HG03457 (cell line): ENCODE results near the gene CDKN2B.
A peak's percentile ranks its signal among the peaks of the same experiment; 100 is the strongest.

Experiments used
- ATAC-seq: cut with Tn5 transposase; IDR thresholded peaks from one replicate; pipeline ENCODE4 v1.9.1; 2021; ENCODE audit warnings: moderate number of reproducible peaks; ENCODE audit not compliant: unreplicated experiment

The CDKN2B gene

GRCh38 chr9:21995006-21995665 lies 14.0 kb downstream of the CDKN2B start:
- peak; percentile 80 for ATAC-seq

- peak; percentile 36 for ATAC-seq
These were observed 14.5 kb downstream of the CDKN2B start, which contains the start of gene CDKN2B-AS1 for GRCh38 chr9:21994556-21995005. Gene CDKN2B-AS1, plus strand, starts transcription at chr9:21994791.

- peak; percentile 34 for ATAC-seq
These were observed 15.1 kb downstream of the CDKN2B start, which contains the start of gene CDKN2A for GRCh38 chr9:21993893-21994555. Gene CDKN2A, minus strand, starts transcription at chr9:21994392.

GRCh38 chr9:21993007-21993406 lies 16.1 kb downstream of the CDKN2B start:
- ATAC-seq, result no peak

- no peak for ATAC-seq
These were observed 17.8 kb downstream of the CDKN2B start for GRCh38 chr9:21991072-21991959.

GRCh38 chr9:21989440-21990189 lies 19.5 kb downstream of the CDKN2B start:
- ATAC-seq, result no peak

GRCh38 chr9:21988056-21988990 lies 20.8 kb downstream of the CDKN2B start:
- ATAC-seq, result no peak

- peak; percentile 67 for ATAC-seq
These were observed 23.0 kb downstream of the CDKN2B start for GRCh38 chr9:21985964-21986667.

- ATAC-seq, result no peak
These were observed 25.0 kb downstream of the CDKN2B start for GRCh38 chr9:21984101-21984500.

GRCh38 chr9:21983561-21983935 lies 25.6 kb downstream of the CDKN2B start:
- no peak for ATAC-seq

- ATAC-seq, result no peak
These were observed 26.1 kb downstream of the CDKN2B start for GRCh38 chr9:21982861-21983560.

- ATAC-seq, result no peak
These were observed 26.7 kb downstream of the CDKN2B start for GRCh38 chr9:21982391-21982790.

GRCh38 chr9:21976334-21976875 lies 32.7 kb downstream of the CDKN2B start:
- no peak for ATAC-seq

- peak; percentile 53 for ATAC-seq
These were observed 34.2 kb downstream of the CDKN2B start for GRCh38 chr9:21974722-21975409.

GRCh38 chr9:21974343-21974721 lies 34.8 kb downstream of the CDKN2B start:
- no peak for ATAC-seq

GRCh38 chr9:21972361-21972760 lies 36.7 kb downstream of the CDKN2B start:
- no peak for ATAC-seq

- no peak for ATAC-seq
These were observed 38.1 kb downstream of the CDKN2B start for GRCh38 chr9:21970800-21971640.
